Neural cell (in vitro differentiated cells): Measurements from ENCODE around the gene DDX5. TPM values are rescaled to one million over a fixed set of nuclear protein-coding genes. Genes with fewer than 3 reads are reported as not detected.

Experiments
- H2AFZ ChIP-seq: fragments of 200-600, 300-800 bp; sonication (generic), shearing (Covaris generic); 2 replicates; pipeline ENCODE4 v1.6.0; 2014; ENCODE audit warnings: low read depth, mild to moderate bottlenecking, antibody characterized with exemption, low read length, moderate library complexity
- H3F3A ChIP-seq: fragments of 200-600 bp; shearing (Covaris generic); 2 replicates; pipeline ENCODE4 v1.6.1; 2016; ENCODE audit warnings: mild to moderate bottlenecking, moderate library complexity, mixed read lengths, antibody characterized with exemption, low read length; ENCODE audit not compliant: insufficient read depth, poor library complexity, severe bottlenecking
- H3K27ac ChIP-seq: fragments of 200-600, 300-800 bp; sonication (generic), shearing (Covaris generic); 2 replicates; pipeline ENCODE4 v1.5.1; 2014; ENCODE audit warnings: mild to moderate bottlenecking, low read length, moderate library complexity
- H3K27me3 ChIP-seq: fragments of 300-800, 200-600 bp; sonication (generic), shearing (Covaris generic); 2 replicates; pipeline ENCODE4 v1.6.0; 2014; ENCODE audit warnings: mild to moderate bottlenecking, low read depth, low read length, moderate library complexity; ENCODE audit not compliant: insufficient read depth
- H3K36me3 ChIP-seq: fragments of 300-800, 200-600 bp; sonication (generic), shearing (Covaris generic); 2 replicates; pipeline ENCODE4 v1.5.1; 2014; ENCODE audit warnings: mild to moderate bottlenecking, antibody characterized with exemption, low read length, moderate library complexity; ENCODE audit not compliant: insufficient read depth
- H3K4me2 ChIP-seq: fragments of 300-800, 200-600 bp; sonication (generic), shearing (Covaris generic); 2 replicates; pipeline ENCODE4 v1.6.0; 2014; ENCODE audit warnings: mild to moderate bottlenecking, low read length
- H3K4me3 ChIP-seq: fragments of 300-800, 200-600 bp; sonication (generic), shearing (Covaris generic); 2 replicates; pipeline ENCODE4 v1.5.1; 2014; ENCODE audit warnings: mild to moderate bottlenecking, low read length, moderate library complexity
- H3K79me2 ChIP-seq: fragments of 200-600 bp; shearing (Covaris generic); replicated peaks from 2 replicates; pipeline ENCODE4 v1.6.0; 2014; ENCODE audit warnings: mild to moderate bottlenecking, low read length, moderate library complexity; ENCODE audit not compliant: insufficient read depth
- H3K9ac ChIP-seq: fragments of 300-800, 200-600 bp; sonication (generic), shearing (Covaris generic); 2 replicates; pipeline ENCODE4 v1.6.1; 2016; ENCODE audit warnings: mild to moderate bottlenecking, low read length, mixed read lengths
- H3K9me2 ChIP-seq: fragments of 200-600 bp; shearing (Covaris generic); 2 replicates; pipeline ENCODE4 v1.6.1; 2016; ENCODE audit warnings: mild to moderate bottlenecking, low read length, mixed read lengths; ENCODE audit not compliant: insufficient read depth
- H3K9me3 ChIP-seq: fragments of 200-600, 300-800 bp; sonication (generic), shearing (Covaris generic); 2 replicates; pipeline ENCODE4 v1.6.1; 2016; ENCODE audit warnings: mild to moderate bottlenecking, mixed run types, low read length, moderate library complexity, mixed read lengths
- H4K20me1 ChIP-seq: fragments of 200-600 bp; shearing (Covaris generic); 2 replicates; pipeline ENCODE4 v1.6.1; 2016; ENCODE audit warnings: mild to moderate bottlenecking, mixed run types; ENCODE audit not compliant: insufficient read depth
- CTCF ChIP-seq: fragments of 450-650 bp; IDR thresholded peaks from 2 replicates; pipeline ENCODE4 v1.5.1; 2014; ENCODE audit warnings: antibody characterized with exemption, mild to moderate bottlenecking, moderate library complexity; ENCODE audit not compliant: poor library complexity, severe bottlenecking
- EP300 ChIP-seq: fragments of 450-650 bp; conservative IDR thresholded peaks from 2 replicates; pipeline ENCODE4 v1.6.1; 2014; ENCODE audit warnings: antibody characterized with exemption, mild to moderate bottlenecking, moderate library complexity; ENCODE audit not compliant: poor library complexity, severe bottlenecking
- EZH2 ChIP-seq: fragments of 200-600, 300-800 bp; shearing (Covaris generic), sonication (generic); IDR thresholded peaks from 2 replicates; pipeline ENCODE4 v1.6.1; 2014; ENCODE audit warnings: antibody characterized with exemption, low read length, borderline replicate concordance, mild to moderate bottlenecking; ENCODE audit not compliant: insufficient read depth, poor library complexity, severe bottlenecking
- MXI1 ChIP-seq: fragments of 450-650 bp; conservative IDR thresholded peaks from 2 replicates; pipeline ENCODE4 v1.6.1; 2014; ENCODE audit warnings: antibody characterized with exemption, mild to moderate bottlenecking; ENCODE audit not compliant: poor library complexity, severe bottlenecking
- POLR2AphosphoS5 ChIP-seq: IDR thresholded peaks from 2 replicates; pipeline ENCODE4 v1.6.1; 2012
- RAD21 ChIP-seq: fragments of 450-650 bp; conservative IDR thresholded peaks from 2 replicates; pipeline ENCODE4 v1.6.1; 2014; ENCODE audit warnings: antibody characterized with exemption, mild to moderate bottlenecking, moderate library complexity
- SMC3 ChIP-seq: fragments of 450-650 bp; conservative IDR thresholded peaks from 2 replicates; pipeline ENCODE4 v1.6.1; 2014; ENCODE audit warnings: antibody characterized with exemption, mild to moderate bottlenecking, moderate library complexity; ENCODE audit not compliant: poor library complexity
- TAF1 ChIP-seq: IDR thresholded peaks from 2 replicates; pipeline ENCODE4 v1.6.1; 2012; ENCODE audit warnings: low read depth
- polyA plus RNA-seq: library from polyadenylated mRNA; depleted of rRNA; stranded (reverse); fragments of >200 nt; gene quantifications from 2 replicates; pipeline ENCODE4 v1.2.3, GENCODE V29; 2014
- TF ChIP-seq, protein P1 (sequence below): IDR thresholded peaks from 2 replicates; pipeline ENCODE4 v1.6.1; 2012; ENCODE audit warnings: borderline replicate concordance

The DDX5 gene
- polyA plus RNA-seq, 1 donor from 2014 or later = 2,358 TPM

- no peak overlapping the region for H3K27ac ChIP-seq
Observed at GRCh38 chr17:64477849-64478248, 28.2 kb downstream of the DDX5 start.

DNA sequence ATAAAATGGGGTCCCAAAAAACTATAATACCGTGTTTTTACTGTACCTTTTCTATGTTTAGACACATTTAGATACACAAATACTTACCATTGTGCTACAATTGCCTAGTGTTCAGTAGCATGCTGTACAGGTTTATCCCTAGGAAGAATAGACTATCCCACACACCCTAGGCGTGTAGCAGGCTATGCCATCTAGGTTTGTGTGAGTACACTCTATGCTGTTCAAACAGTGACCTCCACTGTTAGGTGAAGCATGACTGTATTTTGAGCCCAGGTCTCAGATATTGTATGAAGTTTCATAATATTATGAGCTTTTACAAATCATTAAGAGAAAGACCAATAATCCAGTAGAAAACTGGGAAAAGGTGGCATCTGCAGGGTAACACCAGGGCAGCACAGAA is 33.5 kb downstream of the DDX5 start:
- Histone ChIP-seq H3K9me3 (no peaks in the 10 kb centered on the region), H3K79me2 (no peaks in the 10 kb centered on the region), H3K27me3 (no peaks in the 10 kb centered on the region), H2AFZ (no peak overlapping the region), H3K36me3 (no peaks in the 10 kb centered on the region), H3K27ac (no peak overlapping the region), H3K9ac (no peak overlapping the region), H3K4me2 (no peak overlapping the region), H3F3A (no peaks in the 10 kb centered on the region), H4K20me1 (no peaks in the 10 kb centered on the region), H3K4me3 (no peak overlapping the region), H3K9me2 (no peaks in the 10 kb centered on the region)
- TF ChIP-seq TAF1 (no peak), RAD21 (no peak), EP300 (no peak), POLR2AphosphoS5 (no peak)
- TF ChIP-seq, protein P1, sequence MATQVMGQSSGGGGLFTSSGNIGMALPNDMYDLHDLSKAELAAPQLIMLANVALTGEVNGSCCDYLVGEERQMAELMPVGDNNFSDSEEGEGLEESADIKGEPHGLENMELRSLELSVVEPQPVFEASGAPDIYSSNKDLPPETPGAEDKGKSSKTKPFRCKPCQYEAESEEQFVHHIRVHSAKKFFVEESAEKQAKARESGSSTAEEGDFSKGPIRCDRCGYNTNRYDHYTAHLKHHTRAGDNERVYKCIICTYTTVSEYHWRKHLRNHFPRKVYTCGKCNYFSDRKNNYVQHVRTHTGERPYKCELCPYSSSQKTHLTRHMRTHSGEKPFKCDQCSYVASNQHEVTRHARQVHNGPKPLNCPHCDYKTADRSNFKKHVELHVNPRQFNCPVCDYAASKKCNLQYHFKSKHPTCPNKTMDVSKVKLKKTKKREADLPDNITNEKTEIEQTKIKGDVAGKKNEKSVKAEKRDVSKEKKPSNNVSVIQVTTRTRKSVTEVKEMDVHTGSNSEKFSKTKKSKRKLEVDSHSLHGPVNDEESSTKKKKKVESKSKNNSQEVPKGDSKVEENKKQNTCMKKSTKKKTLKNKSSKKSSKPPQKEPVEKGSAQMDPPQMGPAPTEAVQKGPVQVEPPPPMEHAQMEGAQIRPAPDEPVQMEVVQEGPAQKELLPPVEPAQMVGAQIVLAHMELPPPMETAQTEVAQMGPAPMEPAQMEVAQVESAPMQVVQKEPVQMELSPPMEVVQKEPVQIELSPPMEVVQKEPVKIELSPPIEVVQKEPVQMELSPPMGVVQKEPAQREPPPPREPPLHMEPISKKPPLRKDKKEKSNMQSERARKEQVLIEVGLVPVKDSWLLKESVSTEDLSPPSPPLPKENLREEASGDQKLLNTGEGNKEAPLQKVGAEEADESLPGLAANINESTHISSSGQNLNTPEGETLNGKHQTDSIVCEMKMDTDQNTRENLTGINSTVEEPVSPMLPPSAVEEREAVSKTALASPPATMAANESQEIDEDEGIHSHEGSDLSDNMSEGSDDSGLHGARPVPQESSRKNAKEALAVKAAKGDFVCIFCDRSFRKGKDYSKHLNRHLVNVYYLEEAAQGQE = no peak

More at GRCh38 chr17:64477849-64478248, 28.2 kb downstream of the DDX5 start:
- H3K9ac ChIP-seq = no peak overlapping the region
- H3K9me3 ChIP-seq = no peaks in the 10 kb centered on the region
- no peaks in the 10 kb centered on the region for H3K9me2 ChIP-seq
- H2AFZ ChIP-seq = no peak overlapping the region
- no peak overlapping the region for H3K4me2 ChIP-seq
- no peaks in the 10 kb centered on the region for H3F3A ChIP-seq
- H3K4me3 ChIP-seq = no peak overlapping the region
- H3K27me3 ChIP-seq = no peaks in the 10 kb centered on the region
- H3K36me3 ChIP-seq = no peaks in the 10 kb centered on the region
- H4K20me1 ChIP-seq = no peaks in the 10 kb centered on the region
- no peaks in the 10 kb centered on the region for H3K79me2 ChIP-seq
- TF ChIP-seq POLR2AphosphoS5 (no peak), RAD21 (no peak), SMC3 (no peak), MXI1 (no peak), EZH2 (no peak), CTCF (no peak), TAF1 (no peak), EP300 (no peak)
- TF ChIP-seq, protein P1 = no peak
